HG03565 (cell line): Measurements from ENCODE around the gene RCAN3.
"Not testable (repeated sequence)": the region's sequence is repeated elsewhere in the genome, so short reads cannot be mapped to it uniquely, and the experiment has no call there.

ENCODE experiments used
- ATAC-seq: cut with Tn5 transposase; IDR thresholded peaks from one replicate; pipeline ENCODE4 v1.9.1; 2021; ENCODE audit warnings: mild to moderate bottlenecking, moderate library complexity; ENCODE audit not compliant: unreplicated experiment

RCAN3 gene

DNA sequence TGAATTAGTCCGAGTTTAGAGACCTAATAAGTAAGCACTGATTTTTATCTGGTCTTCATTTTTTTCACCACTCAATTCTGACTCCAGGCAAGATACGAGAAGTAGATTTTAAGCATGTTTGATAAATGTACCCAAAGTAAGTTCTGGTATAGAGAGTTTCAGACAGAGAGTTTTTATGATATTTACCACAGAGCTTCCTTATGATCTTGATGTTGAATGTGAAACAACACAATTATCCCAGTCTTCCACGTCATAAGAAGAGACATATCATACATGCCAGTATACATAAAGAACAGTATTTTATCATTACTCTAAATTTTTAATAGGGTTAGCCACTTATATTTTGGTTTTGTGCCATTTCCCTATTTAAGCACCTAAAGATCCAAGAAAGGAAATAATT, 45.4 kb downstream of the RCAN3 start:
- ATAC-seq, result no peak

DNA sequence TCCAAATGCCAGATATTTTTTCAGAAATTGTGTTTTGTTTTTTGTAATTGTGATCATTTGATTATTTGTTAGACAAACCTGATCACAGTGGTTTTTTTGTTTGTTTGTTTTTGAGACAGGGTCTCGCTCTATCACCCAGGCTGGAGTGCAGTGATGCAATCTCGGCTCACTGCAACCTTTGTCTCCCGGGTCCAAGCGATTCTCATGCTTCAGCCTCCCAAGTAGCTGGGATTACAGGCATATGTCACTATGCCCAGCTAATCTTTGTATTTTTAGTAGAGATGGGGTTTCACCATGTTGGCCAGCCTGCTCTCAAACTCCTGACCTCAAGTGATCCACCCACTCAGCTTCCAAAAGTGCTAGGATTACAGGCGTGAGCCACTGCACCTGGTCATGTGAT, 46.6 kb downstream of the RCAN3 start:
- ATAC-seq, result not testable (repeated sequence)

DNA sequence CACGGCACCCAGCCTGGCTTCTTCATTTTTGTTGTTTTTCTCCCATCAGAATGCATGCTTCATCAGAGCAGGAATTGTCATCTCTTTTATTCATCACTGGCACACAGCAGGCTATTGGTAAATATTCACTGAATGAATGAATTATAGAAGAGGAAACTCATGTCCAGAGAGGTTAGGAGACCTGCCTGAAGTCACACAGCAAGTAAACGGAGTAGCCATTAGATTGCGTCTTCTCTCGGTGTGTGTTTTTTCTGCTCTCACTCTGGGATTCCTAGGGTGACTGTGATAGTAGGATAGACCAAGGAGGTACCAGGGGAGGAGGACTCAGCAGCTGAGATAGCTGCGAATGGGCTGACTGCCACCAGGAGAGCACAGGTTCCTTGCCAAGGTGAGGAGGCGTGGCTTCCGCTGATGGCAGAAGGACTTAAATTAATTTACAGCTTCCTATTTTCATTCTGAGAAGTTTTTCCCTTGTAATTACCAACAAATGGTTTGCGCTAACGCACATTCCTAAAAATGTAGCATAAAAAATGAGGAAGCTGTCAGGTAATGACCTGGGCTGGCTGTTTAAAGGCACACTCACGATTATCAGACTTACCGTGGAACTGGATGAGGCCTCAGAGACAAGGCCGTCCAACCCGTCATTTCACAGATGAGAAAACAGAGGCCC, 48.8 kb downstream of the RCAN3 start:
- no peak for ATAC-seq

DNA sequence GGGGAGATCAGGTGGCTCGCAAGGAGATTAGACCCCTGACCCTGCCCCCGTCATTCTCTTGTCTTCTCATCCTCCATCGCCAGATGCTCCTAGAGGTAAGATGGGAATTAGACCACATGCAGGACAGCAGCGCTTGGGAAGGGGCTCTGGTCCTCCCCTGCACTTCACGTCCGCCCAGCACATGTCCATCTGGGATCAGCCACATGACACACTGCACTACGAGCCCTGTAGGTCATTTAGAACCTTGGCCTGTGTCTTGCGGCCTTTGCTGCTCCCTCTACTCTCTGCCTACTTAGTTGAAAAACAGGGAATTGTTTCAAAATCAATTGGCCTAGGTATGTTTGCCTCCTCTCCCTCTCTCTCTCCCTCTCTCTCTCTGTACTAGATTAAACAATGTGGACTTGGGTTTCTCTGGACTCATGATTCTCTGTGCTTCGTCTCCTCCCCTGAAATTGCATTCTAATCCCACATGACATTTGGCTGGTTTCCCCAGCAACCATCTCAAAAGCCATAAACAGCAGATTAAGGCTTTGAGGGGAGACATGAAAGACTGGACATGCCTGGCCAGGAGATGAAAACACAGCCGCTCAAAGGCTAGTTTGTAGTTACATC, 49.4 kb downstream of the RCAN3 start:
- ATAC-seq, result no peak

DNA sequence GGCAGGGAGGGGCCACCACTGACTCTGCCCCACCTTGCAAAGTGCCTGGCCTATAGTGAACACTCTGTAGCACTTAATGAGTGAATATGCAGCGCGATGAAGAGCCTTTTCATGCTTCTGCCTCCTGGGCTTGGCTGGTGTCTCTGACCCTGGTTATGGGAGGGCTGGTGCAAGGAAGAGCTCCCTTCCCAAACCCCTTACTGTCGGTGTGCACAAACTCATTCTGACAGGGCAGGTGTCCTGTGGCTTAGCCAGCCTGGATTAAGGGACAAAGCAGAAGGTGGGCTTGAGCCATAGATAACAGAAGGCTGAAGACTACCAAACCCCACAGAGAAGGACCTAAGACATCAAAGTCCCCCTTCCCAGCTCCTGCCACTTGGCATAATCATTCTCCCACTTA, 51.3 kb downstream of the RCAN3 start:
- ATAC-seq, result no peak

DNA sequence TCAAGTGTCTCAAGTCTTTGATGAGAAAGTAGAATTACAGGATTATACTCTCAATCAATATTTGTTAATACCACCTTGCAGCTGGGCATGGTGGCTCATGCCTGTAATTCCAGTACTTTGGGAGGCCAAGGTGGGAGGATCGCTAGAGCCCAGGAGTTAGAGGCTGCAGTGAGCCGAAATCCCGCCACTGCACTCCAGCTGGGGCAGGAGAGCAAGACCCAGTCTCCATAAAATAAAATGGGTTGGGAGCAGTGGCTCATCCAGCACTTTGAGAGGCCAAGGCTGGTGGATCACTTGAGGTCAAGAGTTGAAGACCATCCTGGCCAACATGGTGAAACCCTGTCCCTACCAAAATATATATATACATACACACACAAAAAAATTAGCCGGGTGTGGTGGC, 52.1 kb downstream of the RCAN3 start:
- ATAC-seq, result no peak

DNA sequence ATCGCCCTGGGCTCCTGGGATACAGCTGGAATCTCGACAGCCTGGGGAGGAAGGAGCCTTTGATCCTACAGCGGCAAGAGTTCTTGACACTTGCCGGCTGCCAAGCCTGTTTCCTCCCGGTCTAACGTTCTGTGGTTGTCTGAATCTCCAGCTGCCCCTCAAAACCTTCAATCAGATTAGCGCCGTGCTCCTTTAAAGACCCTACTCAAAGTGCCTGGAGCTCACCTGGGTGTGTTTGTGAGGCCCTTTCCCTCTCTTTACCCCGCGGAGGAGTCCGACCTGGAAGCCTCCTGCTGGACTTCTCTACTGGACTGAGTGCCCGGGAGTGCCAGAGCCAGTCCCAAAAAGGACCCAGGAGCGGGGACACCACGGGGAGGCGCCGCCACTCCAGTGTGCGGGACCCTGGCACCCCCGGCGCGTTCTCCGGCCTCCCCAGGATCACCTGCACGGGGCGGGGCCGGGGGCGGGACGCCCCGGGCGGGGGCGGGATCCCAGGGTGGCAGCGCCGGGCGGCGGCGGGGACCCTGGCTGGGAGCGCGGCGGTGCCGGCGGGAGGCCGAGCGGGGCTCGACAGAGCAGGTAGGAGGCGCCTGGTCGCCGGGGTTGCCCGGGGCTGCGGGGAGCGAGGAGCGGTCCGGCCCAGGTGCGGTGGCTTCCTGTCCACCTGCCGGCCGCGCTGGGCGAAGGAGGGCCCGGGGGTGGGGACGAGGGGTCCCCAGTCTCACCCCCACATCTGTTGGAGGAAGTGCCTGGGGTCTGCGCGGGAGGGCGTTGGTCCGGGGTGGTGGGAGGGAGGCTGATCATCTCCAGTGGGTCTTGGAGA, 53.2 kb downstream of the RCAN3 start, which contains the start of gene NCMAP:
Gene NCMAP, plus strand, starts transcription at position 497 of the 823 bp plus-strand sequence. CDS start 39,344 bp downstream, outside the sequence.
- no peak for ATAC-seq

DNA sequence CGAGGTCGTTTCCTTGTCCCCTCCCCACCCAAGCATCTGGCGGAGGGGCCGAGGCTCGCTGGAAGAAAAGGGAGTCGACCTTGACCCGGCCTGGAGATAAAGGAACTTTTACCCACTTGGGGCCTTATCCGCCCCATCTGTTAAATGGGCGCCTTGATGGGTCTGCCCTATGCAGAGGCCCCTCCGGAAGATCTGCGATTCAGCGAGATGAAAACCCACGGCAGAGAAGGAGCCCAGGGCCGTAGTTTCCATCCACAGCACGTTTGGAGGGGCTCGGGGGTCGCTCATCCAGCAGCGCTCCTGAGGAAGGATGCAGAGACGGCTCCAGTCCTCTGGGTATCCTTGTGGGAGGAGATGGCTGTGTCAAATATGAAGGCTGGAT, 53.8 kb downstream of the RCAN3 start:
- ATAC-seq, result no peak

DNA sequence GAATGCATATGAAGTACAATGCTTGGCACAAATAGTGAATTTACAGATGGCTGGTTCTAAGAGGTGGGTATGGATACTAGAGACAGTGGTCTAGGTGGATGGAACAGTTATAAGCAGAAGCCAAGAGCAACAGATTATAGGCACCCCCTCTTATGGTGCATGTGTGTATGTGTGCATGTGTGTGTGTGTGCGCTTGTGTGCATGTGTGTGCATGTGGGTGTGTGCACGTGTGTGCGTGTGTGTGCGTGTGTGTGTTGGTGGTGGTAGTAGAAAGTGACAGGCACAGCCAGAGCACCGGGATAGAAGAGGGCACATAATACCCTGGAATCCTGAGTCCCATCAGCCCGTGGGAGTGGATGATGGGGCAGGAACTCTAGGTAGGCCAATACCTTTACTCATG, 54.6 kb downstream of the RCAN3 start:
- no peak for ATAC-seq

DNA sequence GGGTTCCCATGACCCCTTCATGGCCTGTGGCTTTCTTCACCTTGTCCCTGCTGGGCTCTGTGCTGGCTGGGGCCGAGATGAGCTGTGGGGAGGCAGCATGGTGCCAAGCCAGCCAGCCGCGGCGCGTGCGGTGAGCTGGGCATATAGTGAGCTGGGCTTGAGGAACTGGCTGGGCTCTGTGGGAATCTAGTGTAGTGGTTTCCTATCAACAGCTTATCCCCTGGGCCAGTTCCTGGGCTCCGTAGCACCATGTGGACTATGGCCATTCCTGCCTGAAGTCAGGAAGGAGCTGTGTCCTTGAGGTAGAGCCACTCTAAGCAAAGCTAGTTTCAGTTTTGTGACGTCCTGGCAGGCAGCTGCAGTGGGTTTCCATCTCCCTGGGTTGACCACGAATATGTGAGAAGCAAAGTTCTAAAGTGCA, 55.1 kb downstream of the RCAN3 start:
- ATAC-seq, result no peak

DNA sequence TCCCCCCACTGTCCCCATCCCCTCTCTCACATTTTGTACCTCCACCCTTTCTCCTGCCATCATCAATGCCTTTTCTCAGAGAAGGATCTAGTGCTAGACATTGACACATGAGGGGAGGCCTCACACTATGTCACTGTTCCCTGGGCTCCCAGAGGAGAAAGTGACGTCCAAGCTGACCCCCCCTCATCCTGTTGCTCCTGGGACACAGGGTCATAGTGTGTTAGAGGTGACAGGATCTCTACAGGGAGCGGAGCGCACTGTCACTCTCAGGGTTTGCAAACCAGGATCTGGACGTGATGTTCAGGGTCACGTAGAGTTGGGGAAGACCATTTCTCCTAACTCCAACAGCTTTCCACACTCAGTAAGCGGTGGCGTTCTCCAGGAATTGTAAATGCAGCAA, 55.8 kb downstream of the RCAN3 start:
- no peak for ATAC-seq

DNA sequence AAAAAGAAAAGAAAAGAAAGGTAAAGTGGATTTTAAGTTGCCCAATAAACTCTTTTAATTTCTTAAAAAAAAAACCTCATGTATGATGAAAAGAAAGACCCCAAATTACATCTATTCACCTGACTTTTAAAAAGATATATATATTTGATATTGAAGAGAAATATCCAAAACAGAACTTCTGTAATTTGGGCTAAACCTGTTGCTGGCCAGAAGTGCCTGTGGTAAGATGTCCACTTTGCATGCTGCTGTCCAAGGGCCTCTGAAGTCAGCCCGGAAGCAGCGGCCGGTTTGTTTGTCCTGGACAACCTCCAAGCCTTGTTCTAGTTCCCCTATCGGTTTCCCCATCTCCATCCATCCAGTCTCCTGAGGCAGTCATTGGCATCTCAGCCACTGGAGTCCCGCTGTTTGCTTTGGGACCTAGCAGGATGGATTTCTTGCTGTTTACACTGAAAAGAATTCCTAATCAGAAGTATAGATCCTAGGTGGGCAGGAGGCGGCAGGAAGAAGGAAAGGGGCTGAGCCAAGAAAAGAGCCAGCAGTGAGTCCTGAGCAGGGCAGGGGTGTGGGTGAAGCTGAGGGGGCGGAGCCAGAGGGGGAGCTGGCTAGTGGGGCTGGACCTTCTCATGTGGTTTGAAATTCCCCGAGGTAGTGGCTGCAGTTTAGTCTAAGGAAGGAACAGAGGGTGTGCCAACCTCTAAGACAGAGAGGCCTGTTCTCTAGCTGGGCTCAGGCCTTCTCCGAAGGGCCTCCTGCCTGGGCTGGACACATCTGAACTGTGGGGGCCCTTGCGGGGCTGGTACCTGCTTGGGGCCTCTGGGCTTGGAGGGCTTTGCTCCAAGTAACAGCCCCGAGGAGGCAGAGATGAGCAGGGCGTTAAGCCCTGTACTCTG, 56.5 kb downstream of the RCAN3 start:
- no peak for ATAC-seq

DNA sequence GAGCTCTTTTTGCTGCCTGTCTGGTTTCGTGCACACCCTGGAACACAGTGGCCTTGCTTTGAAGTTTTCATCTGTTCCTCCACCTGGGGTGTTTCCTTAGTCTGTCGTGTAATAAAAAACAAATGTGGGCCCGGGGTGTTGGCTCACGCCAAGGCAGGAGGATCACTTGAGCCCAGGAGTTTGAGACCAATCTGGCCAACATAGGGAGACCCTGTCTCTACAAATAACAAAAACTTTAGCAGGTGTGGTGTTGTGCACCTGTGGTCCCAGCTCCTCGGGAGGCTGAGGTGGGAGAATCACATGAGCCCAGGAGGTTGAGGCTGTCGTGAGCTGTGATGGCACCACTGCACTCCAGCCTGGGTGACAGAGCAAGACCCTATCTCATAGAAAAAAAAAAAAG, 57.7 kb downstream of the RCAN3 start:
- no peak for ATAC-seq

DNA sequence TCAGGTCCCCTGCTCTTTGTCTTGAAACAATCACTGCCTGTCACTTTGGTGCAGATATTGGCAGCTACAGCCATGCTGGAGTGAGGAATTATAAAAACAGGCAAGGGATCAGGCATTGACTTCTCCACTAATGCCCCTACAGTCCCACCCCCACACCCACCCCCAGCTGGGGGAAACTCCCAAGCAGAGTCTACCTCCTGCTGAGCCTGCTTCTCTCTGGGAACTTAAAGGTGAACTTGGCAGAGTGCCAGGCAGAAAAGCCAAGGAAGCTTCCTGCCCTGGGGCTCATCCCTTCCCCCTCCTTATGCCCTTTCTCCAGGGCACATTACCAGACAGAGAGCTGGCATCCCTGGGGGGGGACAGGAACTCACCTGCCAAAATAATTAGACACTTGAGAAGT, 60.0 kb downstream of the RCAN3 start:
- no peak for ATAC-seq

DNA sequence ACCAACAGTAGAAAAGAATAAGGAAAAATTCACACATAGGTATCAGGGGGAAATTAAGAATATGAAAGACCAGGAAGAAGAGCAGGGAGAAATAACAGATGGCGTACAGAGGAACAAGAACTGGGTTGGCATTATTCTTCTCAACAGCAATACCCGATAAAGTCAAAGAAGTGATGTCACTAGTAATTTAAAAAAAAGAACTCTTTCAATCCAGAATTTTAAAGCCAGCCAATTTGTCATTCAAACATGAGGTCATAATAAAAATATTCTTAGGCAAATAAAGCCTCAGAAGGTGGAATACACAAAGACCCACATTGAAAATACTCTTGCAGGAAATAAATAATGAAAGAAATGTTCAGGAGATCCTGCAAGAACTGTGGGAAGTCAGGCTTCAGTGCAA, 62.1 kb downstream of the RCAN3 start:
- no peak for ATAC-seq

DNA sequence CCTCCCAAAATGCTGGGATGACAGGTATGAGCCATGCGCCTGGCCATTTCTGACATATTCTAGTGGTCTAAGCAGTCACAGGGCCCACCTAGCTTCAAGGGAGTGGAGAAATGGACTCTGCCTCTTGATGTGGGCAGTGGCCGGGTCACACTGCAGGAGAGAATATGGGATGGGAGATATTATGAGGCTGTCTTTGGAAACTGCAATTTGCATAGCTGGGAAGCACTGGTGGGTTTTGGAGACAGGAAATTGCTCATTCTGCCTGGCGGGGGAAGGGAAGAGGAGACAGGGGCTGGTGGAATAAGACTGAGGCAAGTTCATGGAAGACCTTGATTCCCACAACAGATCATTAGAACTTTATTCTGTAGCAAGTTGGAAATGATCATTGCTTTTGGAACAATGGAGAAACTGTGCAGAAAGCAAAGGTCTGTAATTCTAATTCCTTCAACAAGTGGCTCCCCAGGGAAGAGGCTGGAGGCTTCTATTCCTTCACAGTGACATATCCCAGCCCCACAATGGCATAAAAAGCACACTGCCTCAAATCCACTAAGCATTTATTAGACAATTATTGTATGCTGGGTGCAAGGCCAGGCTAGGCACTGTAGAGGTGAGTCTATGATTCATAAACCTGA, 63.7 kb downstream of the RCAN3 start:
- no peak for ATAC-seq

DNA sequence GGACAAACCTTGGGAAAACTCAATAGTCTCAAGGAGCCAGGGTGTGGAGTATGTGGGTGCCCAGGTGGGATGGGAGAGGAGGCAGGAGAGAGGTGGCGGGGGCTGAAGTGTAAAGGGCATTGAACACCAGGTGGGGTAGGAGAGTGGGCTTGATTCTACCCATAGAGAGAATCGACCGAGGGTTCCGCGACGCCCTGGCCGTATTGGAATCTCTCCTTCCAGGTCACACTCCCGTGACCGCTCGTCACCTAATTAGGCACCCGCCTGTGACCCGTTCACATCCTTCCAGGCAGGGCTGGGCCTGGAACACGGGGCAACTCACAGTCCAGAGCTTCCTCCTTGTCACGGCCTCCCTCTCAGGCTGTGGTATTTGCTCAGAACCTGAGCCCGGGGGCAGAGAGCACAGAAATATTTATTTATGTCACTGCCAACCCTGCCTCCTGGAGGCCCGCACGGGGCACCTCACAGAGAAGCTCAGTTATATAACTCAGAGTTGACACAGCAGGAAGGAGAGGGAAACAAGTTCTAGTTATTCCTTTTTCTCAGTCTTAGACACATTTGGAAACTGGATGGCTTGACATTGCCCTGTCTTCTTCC, 65.3 kb downstream of the RCAN3 start:
- no peak for ATAC-seq

DNA sequence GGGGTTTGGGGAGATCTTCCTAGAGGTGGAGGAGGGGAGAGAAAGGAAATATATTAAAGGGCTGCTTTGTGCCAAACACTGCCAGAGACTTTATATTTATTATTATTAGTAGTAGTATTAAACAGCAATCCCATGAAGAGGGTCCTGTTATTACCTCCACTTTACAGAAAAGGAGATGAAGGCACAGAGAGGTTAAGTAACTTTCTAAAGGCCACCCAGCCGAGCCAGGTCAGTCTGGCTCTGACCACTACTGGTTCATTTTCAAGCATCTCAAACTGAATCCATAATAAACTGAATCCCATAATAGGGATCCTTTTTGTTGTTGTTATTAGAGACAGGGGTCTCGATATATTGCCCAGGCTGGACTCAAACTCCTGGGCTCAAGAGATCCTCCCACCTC, 65.8 kb downstream of the RCAN3 start:
- ATAC-seq, result no peak

DNA sequence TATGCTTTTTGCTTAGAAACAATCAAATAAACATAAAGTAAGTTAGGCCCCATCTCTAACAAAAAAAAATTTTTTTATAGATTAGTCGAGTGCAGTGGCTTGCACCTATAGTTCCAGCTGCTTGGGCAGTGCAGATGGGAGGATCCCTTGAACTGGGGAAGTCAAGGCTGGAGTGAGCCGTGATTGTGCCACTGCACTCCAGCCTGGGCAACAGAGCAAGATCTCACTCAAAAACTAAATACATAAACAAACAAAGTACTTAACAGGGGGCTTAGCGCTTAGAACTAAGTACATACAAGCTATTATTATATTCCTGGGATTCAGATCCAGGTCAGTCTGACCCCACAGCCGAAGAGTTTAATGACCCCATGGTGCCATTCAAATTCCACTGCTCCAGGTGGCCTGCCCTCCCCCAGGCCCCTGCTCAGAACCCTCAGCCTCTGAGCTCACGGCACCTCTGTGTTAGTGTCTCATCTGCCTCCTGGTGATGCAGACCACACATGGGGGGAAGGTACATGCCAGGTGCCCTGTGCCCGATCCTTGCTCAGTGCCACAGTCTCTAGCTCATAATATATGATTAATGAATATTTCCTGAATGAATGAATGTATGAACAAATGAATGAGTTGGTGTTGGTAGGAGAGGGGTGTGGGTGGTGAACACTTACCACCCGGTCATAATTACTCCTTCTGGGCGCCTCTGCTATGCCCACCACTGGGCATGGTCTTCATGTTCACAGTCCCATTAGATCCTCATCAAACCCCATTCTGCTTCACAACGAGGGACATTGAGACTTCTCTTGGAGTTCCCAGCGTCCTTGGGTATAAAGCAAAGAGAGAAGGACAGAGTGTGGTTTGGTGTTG, 67.9 kb downstream of the RCAN3 start:
- ATAC-seq, result no peak
